Fibroblast of pulmonary artery (primary cell): ENCODE measurements around the gene LHFPL6.

ENCODE experiments used
- DNase-seq: peaks from one replicate; pipeline ENCODE4 v3.0.0-alpha.2; 2010; ENCODE audit warnings: low read depth
- H3K4me3 ChIP-seq: replicated peaks from 2 replicates; pipeline ENCODE4 v1.5.1; 2011; ENCODE audit warnings: low read depth, mild to moderate bottlenecking, control low read depth, low read length, moderate library complexity
- CTCF ChIP-seq: IDR thresholded peaks from 2 replicates; pipeline ENCODE4 v1.5.1; 2011; ENCODE audit warnings: mild to moderate bottlenecking, control low read depth, low read length, inconsistent platforms; ENCODE audit errors: missing control alignments

LHFPL6 gene

DNA sequence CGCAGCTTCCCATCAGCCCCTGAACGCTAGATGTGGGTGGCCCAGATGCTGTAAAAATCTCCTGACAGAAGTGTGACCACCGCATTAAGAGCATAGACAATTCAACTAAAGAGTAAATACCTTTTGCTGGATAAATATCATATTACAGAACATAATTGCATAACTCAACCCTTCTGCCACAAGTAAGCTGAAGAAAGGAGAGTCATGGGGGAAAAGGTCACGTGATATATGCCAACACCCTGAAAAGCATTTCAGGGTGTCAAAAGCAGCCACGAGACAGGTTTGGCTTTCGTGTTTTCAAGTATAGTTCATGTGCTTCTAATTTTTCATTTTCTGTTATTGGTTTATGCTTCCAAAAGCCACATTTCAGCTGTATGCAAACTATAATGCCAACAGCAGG, 71.3 kb downstream of the LHFPL6 start:
- peak; percentile 23 for DNase-seq
- no peak for TF ChIP-seq CTCF
- H3K4me3 ChIP-seq, result no peak overlapping the region

GRCh38 chr13:39530916-39531315, 72.1 kb downstream of the LHFPL6 start:
- DNase-seq, result peak; percentile 24
- TF ChIP-seq CTCF, result no peak
- H3K4me3 ChIP-seq, result no peak overlapping the region

GRCh38 chr13:39528661-39528980, 74.4 kb downstream of the LHFPL6 start:
- no peak overlapping the region for H3K4me3 ChIP-seq
- no peak for TF ChIP-seq CTCF
- no peak for DNase-seq

DNA sequence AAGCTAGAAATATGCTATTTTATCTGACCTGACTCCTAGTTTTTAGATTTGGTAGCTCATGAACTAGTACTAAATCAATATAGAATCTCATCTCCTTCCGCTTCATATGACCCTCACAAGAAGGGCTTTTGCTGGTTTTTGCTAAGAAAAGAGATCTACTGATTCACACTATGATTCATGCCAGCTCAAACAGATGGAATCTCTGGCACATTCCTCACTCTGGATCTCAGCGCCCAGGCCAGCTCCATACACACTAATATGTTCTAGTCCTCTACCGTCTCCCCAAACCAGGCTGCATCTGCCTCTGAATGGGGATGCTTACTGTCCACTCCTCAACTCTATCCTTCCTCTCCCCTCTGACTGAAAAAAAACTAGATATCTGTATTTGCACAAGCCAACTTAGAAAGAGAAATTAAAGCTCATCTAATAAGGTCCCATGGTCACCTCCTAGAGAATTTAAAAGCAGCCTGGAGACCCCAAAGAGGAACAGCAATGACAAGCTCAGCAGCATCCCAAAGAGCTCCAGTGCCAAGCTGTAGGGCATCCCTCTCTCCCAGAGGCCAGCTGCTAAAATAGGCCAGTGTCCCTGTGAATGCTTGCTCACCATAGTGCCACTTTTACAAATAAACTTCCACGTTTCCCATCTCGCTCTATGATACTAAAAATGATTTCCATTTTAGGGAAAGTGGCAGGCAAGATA, 74.9 kb downstream of the LHFPL6 start:
- peak; percentile 84 for DNase-seq
- TF ChIP-seq CTCF, result no peak
- H3K4me3 ChIP-seq, result no peak overlapping the region

DNA sequence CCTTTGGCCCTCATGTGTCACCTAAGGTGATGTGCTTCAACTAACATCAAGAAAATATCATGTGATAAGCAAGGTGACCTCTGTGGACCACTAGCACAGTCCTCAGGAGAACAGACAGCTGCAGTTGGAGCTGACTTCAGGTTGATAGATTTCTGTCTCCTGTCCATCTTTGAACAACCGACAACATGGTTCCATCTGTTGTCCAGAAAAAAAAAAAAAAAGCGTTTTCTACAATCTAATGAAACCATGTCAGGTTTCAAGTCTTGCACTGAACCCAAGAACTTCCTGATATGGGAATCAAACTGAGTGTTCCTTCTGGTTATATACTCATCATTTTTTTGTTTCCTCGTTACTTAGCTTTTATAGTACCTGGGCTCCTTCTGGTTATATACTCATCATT, 75.7 kb downstream of the LHFPL6 start:
- no peak for DNase-seq
- H3K4me3 ChIP-seq, result no peak overlapping the region
- no peak for TF ChIP-seq CTCF

- H3K4me3 ChIP-seq, result no peak overlapping the region
- DNase-seq, result no peak
- TF ChIP-seq CTCF, result no peak
Measured at GRCh38 chr13:39526499-39526898, 76.5 kb downstream of the LHFPL6 start.

DNA sequence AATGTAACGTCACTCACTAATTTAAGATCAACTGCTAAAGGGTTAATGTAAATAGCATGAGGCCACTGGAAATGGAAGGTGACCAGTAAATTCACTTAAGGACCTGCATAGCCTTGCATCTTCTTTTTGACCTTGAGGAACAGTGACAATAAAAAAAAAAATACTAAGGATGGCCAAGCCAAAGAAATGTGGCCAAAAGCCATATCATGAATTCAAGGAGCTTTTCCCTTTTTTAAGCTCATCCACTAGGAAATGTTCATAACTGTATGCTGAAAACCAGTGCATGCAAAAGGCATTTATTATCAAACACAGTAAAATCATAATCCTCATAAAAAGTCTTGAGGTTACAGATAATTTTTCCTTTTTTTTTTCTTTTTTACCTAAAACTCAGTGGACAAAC, 77.5 kb downstream of the LHFPL6 start:
- H3K4me3 ChIP-seq, result no peak overlapping the region
- no peak for TF ChIP-seq CTCF
- DNase-seq, result no peak
